DOHH2 (cell line): Measurements from ENCODE around the gene EPHB1.

Source experiments
- EZH2phosphoT487 ChIP-seq: fragments of 200-600 bp; sonication (generic); IDR thresholded peaks from 2 replicates; pipeline ENCODE4 v1.6.1; 2017; ENCODE audit warnings: borderline replicate concordance, mild to moderate bottlenecking, antibody characterized with exemption, low read length, moderate library complexity, mixed read lengths
- TF ChIP-seq, protein P1 (sequence below): fragments of 200-600 bp; sonication (generic); IDR thresholded peaks from one replicate; pipeline ENCODE4 v1.5.1; 2014; ENCODE audit warnings: antibody characterized with exemption, mild to moderate bottlenecking, low read depth, low read length; ENCODE audit not compliant: poor library complexity, severe bottlenecking

DNA sequence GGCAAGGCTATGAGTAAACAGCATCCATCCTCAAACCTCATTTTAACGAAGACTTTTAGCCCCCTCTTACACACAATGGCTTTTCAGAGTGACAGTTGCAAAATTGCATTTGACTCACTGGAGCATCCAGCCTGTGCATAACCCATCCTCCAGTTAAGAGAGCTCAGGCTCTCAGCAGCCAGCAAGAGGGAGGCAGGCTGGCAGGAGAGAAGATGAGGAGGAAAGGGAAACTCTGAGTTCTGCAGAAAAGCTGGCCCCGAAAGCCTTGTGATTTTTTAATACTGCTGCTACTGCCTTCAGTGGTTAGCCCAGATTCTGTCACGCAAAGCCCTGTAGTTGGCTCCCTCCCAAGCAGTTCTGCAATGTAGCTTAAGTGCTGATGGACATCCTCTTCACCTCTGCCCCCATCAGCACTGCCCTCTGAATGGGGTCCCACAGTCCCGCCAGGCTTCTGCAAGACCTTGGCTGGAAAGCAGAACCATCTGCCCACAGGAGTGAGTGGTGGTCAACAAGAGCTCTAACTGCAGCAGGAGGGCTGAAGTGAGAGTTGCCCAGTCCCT is 371.3 kb downstream of the EPHB1 start:
- TF ChIP-seq, protein P1, sequence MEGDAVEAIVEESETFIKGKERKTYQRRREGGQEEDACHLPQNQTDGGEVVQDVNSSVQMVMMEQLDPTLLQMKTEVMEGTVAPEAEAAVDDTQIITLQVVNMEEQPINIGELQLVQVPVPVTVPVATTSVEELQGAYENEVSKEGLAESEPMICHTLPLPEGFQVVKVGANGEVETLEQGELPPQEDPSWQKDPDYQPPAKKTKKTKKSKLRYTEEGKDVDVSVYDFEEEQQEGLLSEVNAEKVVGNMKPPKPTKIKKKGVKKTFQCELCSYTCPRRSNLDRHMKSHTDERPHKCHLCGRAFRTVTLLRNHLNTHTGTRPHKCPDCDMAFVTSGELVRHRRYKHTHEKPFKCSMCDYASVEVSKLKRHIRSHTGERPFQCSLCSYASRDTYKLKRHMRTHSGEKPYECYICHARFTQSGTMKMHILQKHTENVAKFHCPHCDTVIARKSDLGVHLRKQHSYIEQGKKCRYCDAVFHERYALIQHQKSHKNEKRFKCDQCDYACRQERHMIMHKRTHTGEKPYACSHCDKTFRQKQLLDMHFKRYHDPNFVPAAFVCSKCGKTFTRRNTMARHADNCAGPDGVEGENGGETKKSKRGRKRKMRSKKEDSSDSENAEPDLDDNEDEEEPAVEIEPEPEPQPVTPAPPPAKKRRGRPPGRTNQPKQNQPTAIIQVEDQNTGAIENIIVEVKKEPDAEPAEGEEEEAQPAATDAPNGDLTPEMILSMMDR: no peak
- TF ChIP-seq EZH2phosphoT487: no peak
